Stimulated activated CD8-positive, alpha-beta memory T cell treated with anti-CD3 and anti-CD28 coated beads, Interleukin-12 subunit alpha, Interleukin-12 subunit beta, amount 100 ng/mL, for 24 hours (primary cell): ENCODE measurements around the gene CBLN2.

Source experiments
- DNase-seq: peaks from one replicate; pipeline ENCODE4 v3.0.0-alpha.2; 2020; ENCODE audit errors: extremely low read depth

The CBLN2 gene

DNA sequence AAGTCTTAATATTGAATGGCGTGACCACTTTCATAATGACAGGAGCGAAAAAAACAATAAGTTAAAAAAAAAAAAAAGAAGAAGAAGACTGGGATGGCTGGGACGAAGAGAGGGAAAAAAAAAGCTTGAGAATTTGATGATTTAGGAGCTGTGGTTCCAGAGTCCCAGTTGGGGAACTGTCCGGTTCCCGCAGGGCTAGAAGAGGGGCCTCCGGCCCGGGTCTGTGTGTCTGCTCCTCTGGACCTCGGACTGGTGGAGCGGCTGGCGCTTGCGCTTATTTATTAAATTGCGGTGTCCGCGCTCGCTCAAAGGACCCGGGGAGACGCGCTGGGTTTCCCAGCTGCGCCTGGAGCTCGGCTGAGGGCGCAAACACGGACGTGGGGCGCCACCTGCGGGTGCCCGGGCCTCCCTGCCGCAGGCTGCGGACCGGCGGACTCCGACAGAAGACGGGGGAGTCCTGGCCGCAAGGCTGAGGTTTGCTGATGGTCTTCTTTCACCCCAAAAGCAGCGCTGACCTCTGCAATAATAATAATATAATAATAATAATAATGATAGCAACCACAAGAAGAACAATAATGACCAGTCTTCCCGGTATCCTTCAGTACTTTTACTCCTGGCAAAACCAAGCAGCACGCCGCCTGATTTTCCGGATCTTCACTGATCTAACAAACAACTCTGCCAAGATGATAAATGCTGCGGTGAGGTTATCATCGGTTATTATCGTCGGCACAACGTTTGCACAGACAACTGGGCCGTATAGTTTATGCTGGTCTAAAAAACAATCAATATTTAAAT, at the start of gene CBLN2:
Gene CBLN2 (minus strand): TSS at position 251 of the 795 bp plus-strand sequence. CDS start 2,182 bp downstream, outside the sequence.
- no peak for DNase-seq

DNA sequence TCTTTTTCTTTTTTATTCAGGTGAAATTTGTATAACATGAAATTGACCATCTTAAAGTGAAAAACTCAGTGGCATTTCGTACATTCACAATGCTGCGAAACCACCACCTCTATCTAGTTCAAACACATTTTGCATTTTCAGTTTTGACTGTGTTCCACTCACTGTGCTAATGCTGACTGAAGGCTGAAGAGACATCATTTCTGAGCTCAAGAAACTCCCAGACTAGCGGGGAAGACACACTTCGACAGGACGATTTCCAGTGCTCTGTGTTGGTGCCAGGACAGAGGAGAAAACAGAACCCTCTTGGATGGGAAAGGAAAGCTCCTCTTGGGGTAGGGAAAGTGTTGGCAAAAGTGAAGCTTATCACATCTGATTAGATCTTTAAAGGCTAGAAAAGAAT, 44.2 kb upstream of the CBLN2 start:
- no peak for DNase-seq

DNA sequence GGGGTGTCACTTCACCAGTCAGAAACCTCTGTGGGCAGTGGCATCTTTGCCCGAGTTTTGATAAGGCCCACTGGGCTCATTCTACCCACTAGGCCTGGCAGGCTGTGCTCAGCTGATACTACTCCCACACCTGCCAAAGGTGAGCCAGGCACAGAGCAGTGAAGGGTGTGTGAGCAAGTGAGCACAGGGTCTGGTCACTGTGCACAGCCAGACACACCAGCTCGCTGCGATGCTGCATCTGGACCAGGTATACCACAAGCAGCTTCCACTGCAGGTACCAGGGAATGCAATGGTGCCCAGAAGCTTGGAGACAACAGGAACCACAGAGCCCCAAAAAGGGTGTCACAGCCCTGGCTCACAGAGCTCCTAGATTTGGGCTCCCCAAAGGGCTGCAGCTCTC, 40.6 kb upstream of the CBLN2 start:
- no peak for DNase-seq

DNA sequence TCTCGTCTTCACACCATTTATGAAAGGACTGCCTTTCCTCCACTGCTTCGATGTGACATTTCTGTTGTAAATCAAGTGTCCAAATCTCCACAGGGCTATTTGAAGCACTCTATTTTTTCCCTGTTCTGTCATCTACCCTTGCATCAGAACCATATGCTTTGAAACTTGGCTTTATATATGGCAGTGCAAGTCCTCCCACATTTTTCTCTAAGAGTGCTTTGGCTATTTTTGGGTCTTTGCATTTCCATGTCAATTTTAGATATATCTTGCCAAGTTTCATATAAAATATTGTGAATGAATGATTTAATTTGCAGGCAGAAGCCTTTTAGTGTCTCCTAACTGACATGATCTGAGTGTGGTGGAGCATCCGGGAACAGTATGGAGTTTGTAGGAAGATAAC, 37.8 kb upstream of the CBLN2 start:
- DNase-seq, result no peak

DNA sequence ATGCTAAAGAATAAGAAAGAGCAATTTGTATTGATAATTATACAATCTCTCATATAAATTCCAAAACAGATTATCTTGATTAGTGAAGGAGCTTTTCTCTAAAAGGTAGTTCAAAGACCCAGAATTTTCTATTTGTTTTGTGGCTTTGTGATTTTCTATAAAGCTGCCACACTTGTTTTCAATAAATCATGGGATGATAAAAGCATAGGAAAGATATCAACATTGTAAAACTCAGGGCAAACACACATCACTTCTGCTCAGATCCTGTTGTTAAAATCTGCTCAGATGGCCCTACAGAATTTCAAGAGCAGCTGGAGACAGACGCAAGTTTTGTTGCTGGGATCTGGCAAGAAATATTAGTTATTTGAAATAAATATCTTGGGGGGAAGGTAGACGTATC, 28.8 kb upstream of the CBLN2 start:
- DNase-seq, result no peak

DNA sequence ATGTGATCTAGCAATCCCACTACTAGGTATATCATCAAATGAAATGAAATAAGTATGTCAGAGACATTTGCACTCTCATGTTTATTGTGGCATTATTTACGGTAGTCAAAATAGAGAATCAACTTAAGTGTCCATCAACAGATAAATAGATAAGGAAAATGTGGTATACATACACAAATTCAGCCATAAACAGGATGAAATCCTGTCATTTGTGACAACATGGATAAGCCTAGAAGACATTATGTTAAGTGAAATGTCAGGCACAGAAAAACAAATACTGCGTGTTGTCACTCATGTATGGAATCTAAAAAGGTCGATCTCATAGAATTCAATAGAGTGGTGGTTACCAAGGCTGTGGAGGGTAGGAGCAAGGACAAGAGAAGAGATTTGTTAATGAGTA, 22.1 kb upstream of the CBLN2 start:
- no peak for DNase-seq

DNA sequence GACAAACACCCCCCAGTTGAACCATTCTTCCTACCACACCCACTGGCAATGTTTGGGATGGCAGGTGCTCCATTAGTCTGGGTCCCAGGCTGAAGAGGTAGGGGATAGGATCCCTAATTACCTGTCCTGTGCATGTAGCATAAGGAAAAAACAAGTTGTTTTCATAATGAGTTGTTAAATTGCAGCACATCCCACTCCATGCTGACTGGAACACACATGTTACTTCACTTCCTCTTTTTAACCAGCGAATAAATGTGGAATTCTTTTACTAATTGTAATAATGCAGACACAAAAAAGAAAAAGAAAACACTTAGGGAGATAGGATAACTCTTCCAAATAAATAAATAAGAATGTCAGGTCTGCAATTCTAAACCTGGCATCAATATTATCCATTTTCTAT, 11.8 kb upstream of the CBLN2 start:
- DNase-seq, result no peak

DNA sequence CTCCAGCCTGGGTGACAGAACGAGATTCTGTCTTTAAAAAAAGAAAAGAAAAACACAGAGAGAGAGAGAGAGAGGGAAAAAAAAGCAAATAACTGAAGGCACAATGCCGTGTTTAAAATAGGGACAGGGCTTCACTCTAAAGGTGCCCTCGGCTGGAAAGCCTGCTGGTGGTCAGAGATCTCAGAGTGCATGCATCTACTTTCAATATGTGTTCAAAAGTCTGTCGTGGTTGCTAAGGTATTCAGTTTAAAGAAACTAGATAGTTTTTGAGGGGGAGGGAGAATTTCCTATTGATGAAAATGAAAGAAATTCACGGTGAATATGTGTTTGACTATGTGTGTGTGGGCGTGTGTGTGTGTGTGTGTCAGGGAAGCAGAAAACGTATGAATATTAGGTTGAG, 11.0 kb upstream of the CBLN2 start:
- no peak for DNase-seq

DNA sequence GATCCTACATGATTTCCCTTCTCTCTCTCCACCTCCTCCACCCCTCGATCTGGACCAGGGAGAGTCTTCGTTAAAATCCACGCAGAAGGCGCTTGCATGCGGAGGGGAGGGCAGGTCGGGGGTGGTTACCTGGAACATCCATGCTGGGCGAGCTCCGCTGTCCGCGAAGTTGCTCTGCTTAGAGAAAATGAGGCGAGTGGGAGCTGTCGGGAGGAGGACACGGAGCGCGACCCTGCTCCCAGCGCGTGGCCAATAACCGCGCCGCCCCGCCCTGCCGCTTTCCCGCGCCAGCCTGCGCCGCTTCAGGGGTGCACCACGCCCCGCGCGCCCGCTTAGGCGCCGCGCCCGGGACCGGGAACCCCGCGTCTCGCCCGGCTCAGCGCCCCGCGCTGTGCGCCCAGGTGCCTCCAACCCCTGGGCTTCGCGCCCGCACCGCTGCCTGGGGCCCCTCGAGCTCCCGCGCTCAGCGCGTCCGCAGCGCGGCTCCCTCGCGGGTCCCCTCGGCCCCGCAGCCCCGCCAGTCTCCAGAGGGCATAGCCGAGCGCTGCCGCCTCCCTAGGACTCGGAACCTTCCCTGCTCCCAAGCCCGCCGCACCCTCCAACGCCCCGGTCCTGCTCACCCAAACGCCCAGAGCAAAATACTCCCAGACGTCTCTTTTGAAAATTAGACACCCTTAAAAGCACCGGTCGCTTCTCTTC, 636 bp downstream of the CBLN2 start:
- no peak for DNase-seq

DNA sequence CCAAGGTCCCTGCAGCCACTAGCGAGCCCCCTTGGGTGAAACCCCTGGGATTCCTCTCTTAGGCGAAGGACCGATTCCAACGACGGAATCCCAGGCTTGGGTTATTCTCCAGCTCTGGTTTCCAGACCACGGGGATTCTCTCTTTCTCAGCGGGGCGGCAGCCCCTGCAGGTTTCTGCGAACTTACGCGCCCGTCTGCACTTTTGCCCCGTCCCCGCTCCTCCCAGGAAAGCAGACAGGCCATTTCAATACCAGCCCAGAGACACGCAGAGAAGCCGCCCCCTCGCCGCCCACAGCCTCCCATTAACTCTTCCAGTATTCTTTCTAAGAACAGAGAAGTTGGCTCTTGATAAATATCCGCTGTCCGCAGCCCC, 1.2 kb downstream of the CBLN2 start:
- no peak for DNase-seq

DNA sequence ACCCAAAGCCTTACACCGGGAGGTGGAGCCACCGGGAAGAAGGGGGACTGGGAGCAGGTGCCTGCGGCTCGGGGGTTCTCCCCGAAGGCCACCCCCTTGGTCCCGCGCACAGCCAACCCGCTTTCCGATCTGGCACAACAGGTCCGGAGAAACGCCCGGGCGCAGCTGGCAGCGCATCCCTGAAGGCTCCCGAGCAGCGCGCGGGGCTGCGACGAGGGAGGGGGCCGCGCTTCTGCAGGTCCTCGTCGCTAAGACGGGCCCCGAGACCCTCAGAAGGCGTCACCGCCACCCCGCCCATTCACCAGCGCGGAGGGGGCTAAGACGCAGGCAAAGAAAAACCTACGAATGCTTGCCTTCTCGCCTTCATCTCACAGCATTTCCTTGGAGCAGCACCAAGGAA, 1.8 kb downstream of the CBLN2 start:
- no peak for DNase-seq

DNA sequence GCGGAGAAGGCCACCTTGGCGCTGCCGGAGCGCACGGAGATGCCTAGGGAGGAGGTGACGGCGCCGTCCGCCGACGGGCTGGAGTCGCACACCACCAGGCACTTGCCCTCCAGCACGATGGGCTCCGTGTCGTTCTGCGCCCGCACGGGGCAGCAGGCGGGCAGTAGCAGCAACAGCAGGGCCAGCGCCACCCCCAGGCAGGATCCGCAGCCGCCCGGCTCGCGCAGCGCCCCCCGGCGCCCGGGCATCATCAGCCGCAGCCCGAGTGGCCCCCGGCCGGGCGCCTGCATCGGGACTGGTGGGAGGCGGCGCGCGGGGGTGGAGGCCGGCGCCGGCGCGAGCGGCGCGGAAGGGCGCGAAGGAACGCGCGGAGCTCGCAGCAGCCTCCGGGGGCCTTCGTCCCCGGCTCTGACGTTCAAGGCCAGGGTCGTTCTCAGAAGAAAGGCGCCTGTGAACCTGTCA, 2.2 kb downstream of the CBLN2 start:
- no peak for DNase-seq

DNA sequence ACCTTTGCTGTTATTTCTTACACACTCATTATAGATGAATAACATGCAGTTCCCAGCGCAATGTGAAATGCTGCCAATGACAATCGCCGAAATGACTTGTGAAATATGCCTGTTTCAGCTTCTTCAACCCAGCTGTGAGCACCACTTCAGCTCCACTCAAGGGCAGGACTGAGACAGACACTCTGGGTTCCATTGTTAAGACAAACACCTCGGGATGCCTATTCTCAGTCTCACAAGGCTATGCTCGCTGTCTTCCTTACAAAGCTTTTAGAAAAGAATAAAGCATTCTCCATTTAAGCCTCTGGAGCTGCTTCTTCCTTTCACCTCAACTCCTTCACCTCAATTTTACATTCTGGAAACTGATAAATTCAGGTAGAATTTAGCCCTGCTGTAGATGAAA, 4.2 kb downstream of the CBLN2 start:
- no peak for DNase-seq

DNA sequence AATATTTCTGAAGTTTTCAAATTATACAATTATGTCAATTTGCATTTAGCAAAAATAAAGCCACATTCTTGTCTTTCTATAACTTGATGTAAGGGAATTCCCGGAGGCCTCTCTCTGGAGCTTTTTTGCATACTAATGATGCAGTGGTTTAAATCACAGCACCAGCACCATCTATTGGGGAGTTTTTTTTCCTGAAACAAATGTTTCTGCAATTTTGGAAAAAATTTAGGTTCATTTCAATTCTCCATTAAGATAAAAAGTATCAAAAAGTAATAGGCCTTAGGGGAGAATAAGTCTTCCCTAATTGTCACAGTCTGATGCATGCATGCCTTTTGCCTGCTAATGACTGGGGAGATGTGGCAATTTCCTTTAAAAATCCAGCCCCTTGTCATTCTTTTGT, 13.5 kb downstream of the CBLN2 start:
- DNase-seq, result no peak

DNA sequence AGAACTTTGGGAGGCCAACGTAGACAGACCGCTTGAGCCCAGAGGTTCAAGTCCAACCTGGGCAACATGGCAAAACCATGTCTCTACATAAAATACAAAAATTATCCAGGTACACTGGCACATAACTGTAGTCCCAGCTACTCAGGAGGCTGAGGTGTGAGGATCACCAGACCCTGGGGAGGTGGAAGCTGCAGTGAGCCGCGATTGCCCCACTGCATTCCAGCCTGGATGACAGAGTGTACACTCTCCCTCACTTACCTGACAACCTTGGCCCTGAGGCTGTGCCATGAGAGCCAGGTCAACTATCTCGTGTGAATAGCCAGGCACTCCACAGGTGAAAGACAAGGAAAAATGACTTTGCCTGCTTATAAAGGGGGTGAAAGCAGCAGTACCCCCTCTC, 39.3 kb downstream of the CBLN2 start:
- DNase-seq, result no peak

DNA sequence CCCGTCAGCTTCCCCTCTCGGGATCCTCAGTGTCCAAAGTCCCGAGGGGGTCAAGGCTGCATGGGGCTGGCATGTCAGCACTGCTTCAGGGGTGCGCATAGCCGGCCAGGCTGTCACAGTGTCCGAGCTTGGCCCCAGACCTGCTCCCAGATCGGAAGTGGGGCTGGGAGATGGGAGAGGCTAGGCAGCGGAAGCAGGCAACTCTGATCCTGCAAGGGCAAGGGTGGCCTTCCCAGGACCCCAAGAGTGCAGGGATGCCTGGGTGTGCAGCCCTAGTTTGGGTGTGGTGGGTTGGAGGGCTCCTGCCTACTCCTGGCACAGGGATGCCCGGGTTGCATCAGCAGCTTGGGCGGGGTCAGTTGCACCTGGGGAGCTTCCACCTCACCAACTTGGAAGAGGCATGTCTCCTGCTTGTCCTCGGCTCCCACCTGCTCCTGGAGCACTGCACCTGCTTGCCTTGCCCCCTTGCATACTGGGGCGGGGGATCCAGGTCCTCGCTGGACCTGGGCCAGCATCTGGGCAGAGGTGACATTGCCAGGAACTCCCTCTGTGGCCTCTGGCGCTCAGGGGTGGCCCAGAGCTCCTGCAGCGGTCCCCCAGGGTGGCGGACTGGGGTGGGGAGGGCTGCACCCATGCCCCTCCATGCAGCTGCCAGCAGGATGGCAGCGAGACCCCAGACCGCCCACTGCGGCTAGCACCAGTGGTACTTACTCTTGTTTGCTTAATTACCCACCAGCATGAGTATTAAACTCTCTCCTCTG, 41.3 kb downstream of the CBLN2 start:
- DNase-seq, result no peak

DNA sequence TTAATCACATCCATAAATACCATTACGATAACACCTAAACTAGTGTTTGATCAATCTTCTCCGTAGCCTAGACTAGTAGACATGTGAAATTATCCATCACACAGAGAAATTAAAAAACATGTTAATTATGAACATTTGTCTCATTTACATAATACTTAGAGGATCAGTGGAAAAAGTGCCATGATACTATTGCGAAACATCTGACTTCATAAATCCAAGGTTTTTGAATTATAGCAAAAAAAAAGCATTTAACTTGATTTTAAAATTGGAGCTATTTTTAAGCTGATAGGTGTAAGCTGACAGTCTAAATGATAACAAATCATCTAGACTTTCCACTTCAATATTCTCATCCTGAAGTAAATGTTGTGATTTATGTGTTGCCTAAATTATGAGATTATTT, 51.6 kb downstream of the CBLN2 start:
- no peak for DNase-seq
